ENCODE results near the gene IER5L.

IER5L gene

DNA sequence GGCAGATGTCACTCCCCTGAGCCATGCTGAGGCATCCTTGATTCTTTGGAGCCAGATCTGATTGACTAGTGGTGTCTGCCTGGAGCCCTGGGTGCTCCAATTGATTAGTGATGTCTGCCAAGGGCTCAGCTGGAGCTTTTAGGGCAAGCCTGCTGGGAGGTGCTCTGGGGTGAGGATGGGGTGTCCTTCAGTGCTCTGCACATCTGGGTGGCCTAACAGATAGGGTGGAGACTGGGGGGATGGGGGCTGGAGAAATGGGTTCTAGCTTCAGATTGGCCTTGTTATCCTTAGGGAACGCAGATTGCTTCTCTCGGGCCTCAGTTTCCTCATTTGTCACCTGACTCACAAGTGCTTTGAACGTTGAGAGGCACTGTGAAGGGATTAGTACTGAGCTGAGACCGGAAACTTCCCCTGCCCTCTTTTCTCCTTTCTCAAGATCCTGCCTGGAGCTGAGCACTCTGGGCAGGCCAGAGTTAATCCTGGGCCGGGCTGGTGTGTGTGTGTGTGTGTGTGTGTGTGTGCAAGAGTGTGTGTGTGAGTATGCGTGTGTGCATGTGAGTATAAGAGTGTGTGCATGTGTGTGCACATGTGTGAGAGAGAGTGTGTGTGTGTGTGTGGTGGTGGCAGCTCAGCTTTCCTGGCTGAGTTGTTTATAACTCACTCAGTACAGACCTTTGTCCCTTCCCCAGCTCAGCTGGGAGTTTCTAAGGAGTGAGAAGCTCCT lies 5.6 kb upstream of the IER5L start:
- DNase-seq (ENCODE audit: low read depth) = no peak
- TF ChIP-seq, protein P1, sequence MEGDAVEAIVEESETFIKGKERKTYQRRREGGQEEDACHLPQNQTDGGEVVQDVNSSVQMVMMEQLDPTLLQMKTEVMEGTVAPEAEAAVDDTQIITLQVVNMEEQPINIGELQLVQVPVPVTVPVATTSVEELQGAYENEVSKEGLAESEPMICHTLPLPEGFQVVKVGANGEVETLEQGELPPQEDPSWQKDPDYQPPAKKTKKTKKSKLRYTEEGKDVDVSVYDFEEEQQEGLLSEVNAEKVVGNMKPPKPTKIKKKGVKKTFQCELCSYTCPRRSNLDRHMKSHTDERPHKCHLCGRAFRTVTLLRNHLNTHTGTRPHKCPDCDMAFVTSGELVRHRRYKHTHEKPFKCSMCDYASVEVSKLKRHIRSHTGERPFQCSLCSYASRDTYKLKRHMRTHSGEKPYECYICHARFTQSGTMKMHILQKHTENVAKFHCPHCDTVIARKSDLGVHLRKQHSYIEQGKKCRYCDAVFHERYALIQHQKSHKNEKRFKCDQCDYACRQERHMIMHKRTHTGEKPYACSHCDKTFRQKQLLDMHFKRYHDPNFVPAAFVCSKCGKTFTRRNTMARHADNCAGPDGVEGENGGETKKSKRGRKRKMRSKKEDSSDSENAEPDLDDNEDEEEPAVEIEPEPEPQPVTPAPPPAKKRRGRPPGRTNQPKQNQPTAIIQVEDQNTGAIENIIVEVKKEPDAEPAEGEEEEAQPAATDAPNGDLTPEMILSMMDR (IDR thresholded peaks at IDR 0.05; ENCODE audit: low read depth, low read length) = no peak
- TF ChIP-seq POLR2A (IDR thresholded peaks at IDR 0.05; ENCODE audit: extremely low read depth, insufficient read length) = no peak
- TF ChIP-seq MYC (IDR thresholded peaks at IDR 0.05; ENCODE audit: low read depth, low read length) = no peak
- TF ChIP-seq, protein P2, sequence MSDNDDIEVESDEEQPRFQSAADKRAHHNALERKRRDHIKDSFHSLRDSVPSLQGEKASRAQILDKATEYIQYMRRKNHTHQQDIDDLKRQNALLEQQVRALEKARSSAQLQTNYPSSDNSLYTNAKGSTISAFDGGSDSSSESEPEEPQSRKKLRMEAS (IDR thresholded peaks at IDR 0.05; ENCODE audit: low read depth, low read length) = no peak
- H3K4me3 ChIP-seq (ENCODE audit: low read depth, low read length) = no peak overlapping the region

DNA sequence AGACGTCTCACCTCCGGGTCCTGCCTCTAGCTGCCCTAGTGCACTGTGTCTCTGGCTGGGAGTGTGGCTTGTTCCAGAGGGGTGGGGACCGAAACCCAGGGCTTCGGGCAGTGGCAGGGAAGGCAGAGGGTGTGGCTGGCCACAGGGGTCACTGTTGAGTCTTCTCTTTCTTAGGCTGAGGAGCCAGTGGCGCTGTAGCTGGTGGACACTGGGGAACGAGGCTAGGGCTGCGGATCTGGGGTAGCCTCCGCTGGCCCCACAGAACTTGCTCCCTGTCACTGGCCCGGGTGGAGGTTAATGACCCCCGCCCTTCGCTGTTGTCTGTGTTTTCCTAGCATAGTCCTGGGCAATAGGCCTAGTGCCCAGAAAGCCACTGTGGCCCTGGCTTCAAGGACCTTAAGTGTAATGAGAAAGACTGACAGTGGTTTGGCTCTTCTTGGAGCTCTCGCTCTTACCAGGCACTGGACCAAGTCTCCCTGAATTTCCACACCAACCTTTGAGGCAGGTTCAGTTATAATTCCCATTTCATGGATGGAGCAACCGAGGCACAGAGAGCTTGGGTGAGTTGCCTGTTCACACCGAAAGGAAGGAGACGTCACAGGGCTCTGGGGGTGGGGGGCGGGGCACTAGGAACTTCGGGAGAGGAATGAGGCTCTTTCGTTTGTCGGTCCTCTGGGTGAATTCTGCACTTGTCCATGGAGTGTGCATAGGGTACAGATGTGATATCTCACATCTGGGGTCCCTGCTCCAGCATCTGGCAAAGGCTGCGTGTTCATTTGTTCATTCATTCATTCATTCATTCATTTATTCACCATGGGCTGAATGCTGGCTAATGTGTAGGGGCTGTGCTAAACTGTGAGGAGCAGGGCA lies 4.8 kb upstream of the IER5L start:
- TF ChIP-seq POLR2A (IDR thresholded peaks at IDR 0.05; ENCODE audit: extremely low read depth, insufficient read length) = no peak
- TF ChIP-seq, protein P1 (IDR thresholded peaks at IDR 0.05; ENCODE audit: low read depth, low read length) = peak; percentile 33
- no peak overlapping the region for H3K4me3 ChIP-seq (ENCODE audit: low read depth, low read length)
- peak; percentile 54 for DNase-seq (ENCODE audit: low read depth)

DNA sequence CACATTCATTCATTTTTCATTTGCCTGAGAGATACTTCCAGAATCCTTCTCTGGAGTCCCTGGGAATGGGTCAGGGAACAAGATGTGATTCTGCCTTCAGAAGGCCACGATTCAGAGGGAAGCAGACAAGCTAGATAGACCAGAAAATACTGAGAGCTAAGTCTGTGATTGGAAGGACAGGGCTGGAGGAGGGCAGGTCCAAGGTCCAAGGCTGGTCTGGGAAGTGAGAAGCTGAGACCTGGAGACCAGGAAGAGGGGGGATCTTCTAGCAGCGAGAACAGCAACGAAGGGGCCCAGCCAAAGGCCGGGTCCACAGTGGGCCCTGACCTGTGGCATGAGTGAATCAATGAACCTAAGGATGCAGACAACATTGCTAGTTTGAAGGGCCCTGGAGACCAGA lies 4.1 kb upstream of the IER5L start:
- TF ChIP-seq, protein P1 (IDR thresholded peaks at IDR 0.05; ENCODE audit: low read depth, low read length) = no peak
- TF ChIP-seq MYC (IDR thresholded peaks at IDR 0.05; ENCODE audit: low read depth, low read length) = no peak
- TF ChIP-seq, protein P2 (IDR thresholded peaks at IDR 0.05; ENCODE audit: low read depth, low read length) = no peak
- no peak for TF ChIP-seq POLR2A (IDR thresholded peaks at IDR 0.05; ENCODE audit: extremely low read depth, insufficient read length)
- no peak for DNase-seq (ENCODE audit: low read depth)

DNA sequence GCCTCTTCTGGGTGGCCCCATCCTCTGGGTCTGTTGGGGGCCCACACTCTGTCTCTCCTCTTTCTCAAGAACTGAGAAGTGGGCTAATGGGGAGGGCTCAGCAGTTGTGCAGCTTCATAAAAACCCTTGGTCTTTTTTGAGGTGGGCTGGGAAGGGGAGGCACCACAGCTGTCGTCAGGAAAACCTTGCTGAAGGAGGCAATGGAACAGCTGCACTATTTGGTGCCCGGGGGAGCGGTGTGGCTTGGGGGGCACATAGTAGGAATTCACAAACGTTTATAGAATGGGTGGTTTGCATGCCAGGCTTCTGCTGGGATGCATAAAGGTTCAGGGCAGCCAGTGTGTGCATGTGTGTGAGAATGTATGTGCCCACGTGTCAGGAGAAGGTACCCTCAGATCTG lies 3.2 kb upstream of the IER5L start:
- no peak overlapping the region for H3K4me3 ChIP-seq (ENCODE audit: low read depth, low read length)
- TF ChIP-seq MYC (IDR thresholded peaks at IDR 0.05; ENCODE audit: low read depth, low read length) (no peak), POLR2A (IDR thresholded peaks at IDR 0.05; ENCODE audit: extremely low read depth, insufficient read length) (no peak)
- TF ChIP-seq, protein P1 (IDR thresholded peaks at IDR 0.05; ENCODE audit: low read depth, low read length) = no peak
- TF ChIP-seq, protein P2 (IDR thresholded peaks at IDR 0.05; ENCODE audit: low read depth, low read length) = no peak

More for the DNA sequence above, 4.1 kb upstream of the IER5L start:
- no peak overlapping the region for H3K4me3 ChIP-seq (ENCODE audit: low read depth, low read length)

DNA sequence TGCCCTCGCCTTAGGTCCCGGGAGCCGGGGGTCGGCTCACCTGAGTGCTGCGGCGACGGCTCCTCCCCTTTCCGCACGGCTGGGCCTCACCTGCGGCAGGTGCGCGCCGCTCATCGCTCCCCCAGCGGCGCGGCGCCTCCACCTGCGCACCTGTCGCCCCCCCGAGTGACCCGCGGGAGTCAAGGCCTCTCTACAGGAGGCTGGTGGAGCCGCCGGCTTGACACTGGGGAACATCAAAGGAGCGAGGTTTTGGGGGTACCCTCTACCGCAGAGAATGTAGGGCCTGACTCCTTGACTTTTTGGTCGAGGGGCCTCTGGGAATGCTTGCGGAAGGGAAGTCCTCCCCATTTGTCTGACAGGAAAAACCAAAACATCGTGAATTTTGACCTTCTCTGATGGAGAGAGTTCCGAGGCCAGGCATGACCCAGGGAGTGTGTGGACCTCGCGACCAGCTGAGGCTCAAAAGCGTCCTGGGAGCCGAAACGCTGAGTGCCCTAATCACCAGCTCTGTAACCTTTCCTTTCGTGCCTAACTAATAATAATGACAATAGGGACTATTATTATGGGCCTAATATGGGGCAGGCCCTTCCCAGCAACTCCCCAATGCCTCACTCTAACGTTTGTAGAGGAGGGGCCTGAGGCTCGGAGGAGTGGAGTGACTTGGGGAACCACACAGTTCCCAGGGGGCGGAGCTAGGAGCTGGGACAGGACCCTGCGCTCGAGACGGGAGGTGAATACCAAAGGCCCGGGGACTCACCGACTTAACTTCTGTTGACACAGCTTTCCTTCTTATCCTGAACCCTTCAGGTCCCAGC lies 714 bp upstream of the IER5L start:
- DNase-seq (ENCODE audit: low read depth) = no peak
- H3K4me3 ChIP-seq (ENCODE audit: low read depth, low read length) = no peak overlapping the region
- TF ChIP-seq, protein P1 (IDR thresholded peaks at IDR 0.05; ENCODE audit: low read depth, low read length) = no peak
- TF ChIP-seq MYC (IDR thresholded peaks at IDR 0.05; ENCODE audit: low read depth, low read length) = no peak
- TF ChIP-seq POLR2A (IDR thresholded peaks at IDR 0.05; ENCODE audit: extremely low read depth, insufficient read length) = no peak
- TF ChIP-seq, protein P2 (IDR thresholded peaks at IDR 0.05; ENCODE audit: low read depth, low read length) = no peak

More for the DNA sequence above, 3.2 kb upstream of the IER5L start:
- no peak for DNase-seq (ENCODE audit: low read depth)
